ENCODE measurements around the gene CALHM5. TPM values are rescaled to one million over a fixed set of nuclear protein-coding genes. Genes with fewer than 3 reads are reported as not detected.

The CALHM5 gene
- total RNA-seq, 1 donor from 2014 or later, result 0.05 TPM

DNA sequence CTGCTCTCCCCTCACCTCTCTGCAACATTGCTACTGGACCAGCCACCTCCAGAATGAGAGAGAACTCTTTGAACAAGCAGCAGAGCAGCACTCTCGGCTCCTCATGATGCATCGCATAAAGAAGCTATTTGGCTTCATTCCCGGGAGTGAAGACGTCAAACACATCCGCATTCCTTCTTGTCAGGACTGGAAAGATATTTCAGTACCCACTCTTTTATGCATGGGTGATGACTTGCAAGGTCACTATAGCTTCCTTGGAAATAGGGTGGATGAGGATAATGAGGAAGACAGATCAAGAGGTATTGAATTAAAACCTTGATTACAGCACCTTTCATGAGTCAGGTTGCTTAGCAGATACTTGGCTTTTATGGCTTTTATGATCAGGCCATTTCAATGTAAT, 46.5 kb downstream of the CALHM5 start:
- Mint-ChIP-seq H3K4me3 (ENCODE audit: low read depth) (no peak overlapping the region), H3K36me3 (ENCODE audit: insufficient read depth) (no peaks in the 10 kb centered on the region), H3K27ac (no peak overlapping the region), H3K27me3 (no peaks in the 10 kb centered on the region), H3K4me1 (ENCODE audit: low read depth) (peaks cover 5% of the 10 kb centered on the region), H3K9me3 (ENCODE audit: low read depth) (no peaks in the 10 kb centered on the region)
- TF ChIP-seq, protein P1, sequence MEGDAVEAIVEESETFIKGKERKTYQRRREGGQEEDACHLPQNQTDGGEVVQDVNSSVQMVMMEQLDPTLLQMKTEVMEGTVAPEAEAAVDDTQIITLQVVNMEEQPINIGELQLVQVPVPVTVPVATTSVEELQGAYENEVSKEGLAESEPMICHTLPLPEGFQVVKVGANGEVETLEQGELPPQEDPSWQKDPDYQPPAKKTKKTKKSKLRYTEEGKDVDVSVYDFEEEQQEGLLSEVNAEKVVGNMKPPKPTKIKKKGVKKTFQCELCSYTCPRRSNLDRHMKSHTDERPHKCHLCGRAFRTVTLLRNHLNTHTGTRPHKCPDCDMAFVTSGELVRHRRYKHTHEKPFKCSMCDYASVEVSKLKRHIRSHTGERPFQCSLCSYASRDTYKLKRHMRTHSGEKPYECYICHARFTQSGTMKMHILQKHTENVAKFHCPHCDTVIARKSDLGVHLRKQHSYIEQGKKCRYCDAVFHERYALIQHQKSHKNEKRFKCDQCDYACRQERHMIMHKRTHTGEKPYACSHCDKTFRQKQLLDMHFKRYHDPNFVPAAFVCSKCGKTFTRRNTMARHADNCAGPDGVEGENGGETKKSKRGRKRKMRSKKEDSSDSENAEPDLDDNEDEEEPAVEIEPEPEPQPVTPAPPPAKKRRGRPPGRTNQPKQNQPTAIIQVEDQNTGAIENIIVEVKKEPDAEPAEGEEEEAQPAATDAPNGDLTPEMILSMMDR (IDR thresholded peaks at IDR 0.05; ENCODE audit: unreplicated experiment), result no peak
- DNase-seq (ENCODE audit: low spot score, unreplicated experiment), result no peak

DNA sequence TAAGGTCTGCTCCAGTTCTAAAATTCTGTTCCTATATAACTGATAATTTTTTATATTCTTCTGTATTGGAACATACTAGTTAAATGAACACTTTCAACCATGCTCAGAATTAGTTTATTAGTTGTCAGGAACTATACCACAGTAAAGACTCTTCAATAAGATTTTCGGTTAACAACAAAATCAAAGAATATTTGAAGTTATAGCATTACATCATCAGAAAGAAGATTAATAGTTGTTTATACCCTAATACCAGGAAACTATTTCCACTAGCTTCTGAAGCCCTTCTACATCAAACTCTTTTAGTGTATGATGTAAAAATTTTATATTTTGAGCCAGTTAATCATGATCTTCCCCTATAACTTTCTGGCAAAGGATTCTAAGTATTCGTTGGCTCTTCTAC, 48.7 kb downstream of the CALHM5 start:
- Mint-ChIP-seq H3K4me3 (ENCODE audit: low read depth) (no peak overlapping the region), H3K4me1 (ENCODE audit: low read depth) (peaks cover 7% of the 10 kb centered on the region), H3K27me3 (no peaks in the 10 kb centered on the region)

DNA sequence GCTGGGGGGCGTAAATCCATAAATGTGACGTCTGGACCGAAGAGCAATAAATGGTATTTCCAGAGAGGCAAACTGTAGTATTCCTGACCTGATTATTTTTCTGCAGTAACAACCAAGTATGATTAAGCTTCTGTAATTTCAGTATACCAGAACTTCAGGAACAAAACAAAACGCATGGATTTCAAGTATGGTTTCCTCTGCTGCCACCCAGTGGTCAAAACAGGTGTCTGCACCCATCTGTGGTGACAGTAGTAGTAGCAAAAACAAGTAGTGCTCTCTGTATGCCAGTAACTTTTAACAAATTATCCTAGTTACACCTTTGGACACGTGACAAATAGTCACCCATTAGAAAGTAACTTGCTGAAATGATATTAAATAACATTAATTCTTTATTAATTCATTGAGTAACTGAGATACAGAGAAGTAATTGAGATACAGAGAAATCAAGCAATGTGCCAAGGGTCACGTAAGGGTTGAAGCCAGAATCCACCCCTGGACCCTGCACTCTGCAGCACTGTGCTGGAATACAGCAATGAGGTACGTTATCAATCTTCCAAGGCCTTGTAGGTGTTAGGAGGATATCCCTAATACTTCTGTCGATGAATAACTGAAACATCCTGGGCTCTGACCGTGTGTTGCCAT, 50.1 kb downstream of the CALHM5 start:
- DNase-seq (ENCODE audit: low spot score, unreplicated experiment), result peak; percentile 62
- H3K27me3 Mint-ChIP-seq, result peaks cover 2% of the 10 kb centered on the region
- TF ChIP-seq, protein P1 (IDR thresholded peaks at IDR 0.05; ENCODE audit: unreplicated experiment), result peak; percentile 94
- no peaks in the 10 kb centered on the region for H3K36me3 Mint-ChIP-seq (ENCODE audit: insufficient read depth)
- peaks cover 7% of the 10 kb centered on the region for H3K4me1 Mint-ChIP-seq (ENCODE audit: low read depth)
- peak overlapping the region; percentile 38 for H3K27ac Mint-ChIP-seq
- H3K4me3 Mint-ChIP-seq (ENCODE audit: low read depth), result no peak overlapping the region
- H3K9me3 Mint-ChIP-seq (ENCODE audit: low read depth), result no peaks in the 10 kb centered on the region

More for the DNA sequence above, 48.7 kb downstream of the CALHM5 start:
- H3K27ac Mint-ChIP-seq, result no peak overlapping the region
- TF ChIP-seq, protein P1 (IDR thresholded peaks at IDR 0.05; ENCODE audit: unreplicated experiment), result no peak
- no peaks in the 10 kb centered on the region for H3K9me3 Mint-ChIP-seq (ENCODE audit: low read depth)
- no peak for DNase-seq (ENCODE audit: low spot score, unreplicated experiment)
- no peaks in the 10 kb centered on the region for H3K36me3 Mint-ChIP-seq (ENCODE audit: insufficient read depth)

DNA sequence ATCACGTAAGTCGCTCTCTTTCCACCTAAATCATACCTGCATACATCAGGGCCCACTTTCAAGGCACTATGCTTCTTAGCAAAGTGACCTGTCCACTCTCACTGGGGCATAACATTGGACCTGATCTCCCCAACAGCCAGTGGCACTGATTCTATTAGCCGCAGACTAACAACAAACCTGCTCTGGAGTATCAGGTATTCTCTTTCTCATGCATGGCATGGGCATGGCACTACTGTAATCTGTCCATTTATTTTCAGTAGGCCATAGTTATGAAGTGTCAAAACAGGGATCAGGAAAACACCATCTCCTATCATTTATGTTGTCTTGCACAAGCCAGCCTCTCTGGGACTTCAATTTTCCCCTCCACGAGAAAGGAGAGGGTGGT, 50.6 kb downstream of the CALHM5 start:
- TF ChIP-seq, protein P1 (IDR thresholded peaks at IDR 0.05; ENCODE audit: unreplicated experiment), result no peak
- Mint-ChIP-seq H3K27ac (no peak overlapping the region), H3K4me3 (ENCODE audit: low read depth) (no peak overlapping the region), H3K27me3 (peaks cover 7% of the 10 kb centered on the region), H3K36me3 (ENCODE audit: insufficient read depth) (no peaks in the 10 kb centered on the region), H3K4me1 (ENCODE audit: low read depth) (peaks cover 7% of the 10 kb centered on the region), H3K9me3 (ENCODE audit: low read depth) (no peaks in the 10 kb centered on the region)
- no peak for DNase-seq (ENCODE audit: low spot score, unreplicated experiment)

DNA sequence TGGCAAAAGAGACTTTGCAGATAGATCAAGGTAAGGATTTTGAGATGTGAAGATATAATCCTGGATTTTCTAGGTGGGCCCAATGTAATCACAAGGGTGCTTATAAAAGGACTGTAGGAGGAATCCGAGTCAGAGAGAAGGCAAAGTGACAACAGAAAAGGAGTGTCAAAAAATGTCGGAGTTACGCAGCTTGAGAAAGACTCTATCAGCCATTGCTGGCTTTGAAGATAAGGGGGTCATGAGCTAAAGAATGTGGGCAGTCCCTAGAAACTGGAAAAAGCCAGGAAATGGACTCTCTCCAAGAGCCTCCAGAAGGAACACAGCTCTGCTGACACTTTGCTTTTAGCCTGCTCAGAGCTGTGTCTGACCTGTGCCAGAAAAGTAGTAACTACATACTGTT, 51.2 kb downstream of the CALHM5 start:
- no peak for DNase-seq (ENCODE audit: low spot score, unreplicated experiment)
- TF ChIP-seq, protein P1 (IDR thresholded peaks at IDR 0.05; ENCODE audit: unreplicated experiment), result no peak
- no peak overlapping the region for H3K4me3 Mint-ChIP-seq (ENCODE audit: low read depth)
- no peaks in the 10 kb centered on the region for H3K36me3 Mint-ChIP-seq (ENCODE audit: insufficient read depth)
- peaks cover 7% of the 10 kb centered on the region for H3K27me3 Mint-ChIP-seq
- H3K27ac Mint-ChIP-seq, result peak overlapping the region; percentile 79
- H3K4me1 Mint-ChIP-seq (ENCODE audit: low read depth), result peaks cover 7% of the 10 kb centered on the region
- H3K9me3 Mint-ChIP-seq (ENCODE audit: low read depth), result no peaks in the 10 kb centered on the region
